NB4 (cell line): Measurements from ENCODE around the gene VDAC1.

Experiments used
- MYC ChIP-seq: IDR thresholded peaks from 2 replicates; pipeline ENCODE4 v1.6.1; 2011; ENCODE audit warnings: low read depth, low read length
- POLR2A ChIP-seq: IDR thresholded peaks from 2 replicates; pipeline ENCODE4 v1.6.1; 2011; ENCODE audit warnings: mild to moderate bottlenecking; ENCODE audit not compliant: insufficient read length; ENCODE audit errors: extremely low read depth
- TF ChIP-seq, protein P1 (sequence below): IDR thresholded peaks from one replicate; pipeline ENCODE4 v1.5.1; 2012; ENCODE audit warnings: low read depth, low read length

DNA sequence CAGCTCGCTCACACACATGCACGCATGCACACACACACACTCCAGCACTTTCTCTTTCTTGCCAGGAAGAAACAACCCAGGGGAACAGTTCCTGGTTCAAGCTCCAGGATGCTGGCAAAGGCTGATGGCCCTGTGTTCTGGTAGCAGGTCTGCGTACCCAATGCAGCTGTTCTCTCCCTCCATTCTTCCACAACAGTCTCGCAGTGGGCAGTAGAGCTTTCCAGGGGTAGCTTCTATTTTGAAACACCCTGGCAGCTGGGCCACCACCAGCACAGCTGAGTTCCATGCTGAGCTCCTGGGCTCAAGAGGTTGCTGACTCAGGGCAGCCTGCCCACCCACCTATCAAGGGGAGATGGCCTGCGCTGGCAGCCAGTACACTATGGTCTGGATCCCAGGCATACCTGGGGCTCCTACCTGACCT, 4.7 kb downstream of the VDAC1 start:
- TF ChIP-seq, protein P1, sequence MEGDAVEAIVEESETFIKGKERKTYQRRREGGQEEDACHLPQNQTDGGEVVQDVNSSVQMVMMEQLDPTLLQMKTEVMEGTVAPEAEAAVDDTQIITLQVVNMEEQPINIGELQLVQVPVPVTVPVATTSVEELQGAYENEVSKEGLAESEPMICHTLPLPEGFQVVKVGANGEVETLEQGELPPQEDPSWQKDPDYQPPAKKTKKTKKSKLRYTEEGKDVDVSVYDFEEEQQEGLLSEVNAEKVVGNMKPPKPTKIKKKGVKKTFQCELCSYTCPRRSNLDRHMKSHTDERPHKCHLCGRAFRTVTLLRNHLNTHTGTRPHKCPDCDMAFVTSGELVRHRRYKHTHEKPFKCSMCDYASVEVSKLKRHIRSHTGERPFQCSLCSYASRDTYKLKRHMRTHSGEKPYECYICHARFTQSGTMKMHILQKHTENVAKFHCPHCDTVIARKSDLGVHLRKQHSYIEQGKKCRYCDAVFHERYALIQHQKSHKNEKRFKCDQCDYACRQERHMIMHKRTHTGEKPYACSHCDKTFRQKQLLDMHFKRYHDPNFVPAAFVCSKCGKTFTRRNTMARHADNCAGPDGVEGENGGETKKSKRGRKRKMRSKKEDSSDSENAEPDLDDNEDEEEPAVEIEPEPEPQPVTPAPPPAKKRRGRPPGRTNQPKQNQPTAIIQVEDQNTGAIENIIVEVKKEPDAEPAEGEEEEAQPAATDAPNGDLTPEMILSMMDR, result no peak
- TF ChIP-seq MYC (no peak), POLR2A (no peak)
